Upper lobe of right lung (tissue), 1 donor: ENCODE results near the gene BAG5. TPM values are rescaled to one million over a fixed set of nuclear protein-coding genes. Genes with fewer than 3 reads are reported as not detected.

Experiments
- ATAC-seq: fragments of 200-7000 bp; cut with Tn5 transposase; one replicate; pipeline ENCODE4 v1.9.1; 2020; ENCODE audit warnings: mild to moderate bottlenecking, moderate library complexity
- DNase-seq: peaks from one replicate; pipeline ENCODE4 v3.0.0-alpha.2; 2020
- H3K27ac ChIP-seq: fragments of 200-600 bp; one replicate; pipeline ENCODE4 v1.8.0; 2022
- H3K27me3 ChIP-seq: fragments of 200-600 bp; one replicate; pipeline ENCODE4 v1.8.0; 2022; ENCODE audit warnings: mild to moderate bottlenecking
- H3K36me3 ChIP-seq: fragments of 200-600 bp; one replicate; pipeline ENCODE4 v1.8.0; 2022
- H3K4me1 ChIP-seq: fragments of 200-600 bp; one replicate; pipeline ENCODE4 v1.8.0; 2022
- H3K4me3 ChIP-seq: fragments of 200-600 bp; one replicate; pipeline ENCODE4 v1.8.0; 2022; ENCODE audit warnings: mild to moderate bottlenecking
- H3K9me3 ChIP-seq: fragments of 200-600 bp; one replicate; pipeline ENCODE4 v1.8.0; 2022
- CTCF ChIP-seq: fragments of 200-600 bp; IDR thresholded peaks from one replicate; pipeline ENCODE4 v1.8.0; 2022; ENCODE audit warnings: antibody characterized with exemption
- intact Hi-C: fragments of 100-400 bp; cut with DNase I; formaldehyde crosslinking; loops from one replicate; pipeline ENCODE4 v1.11.0; 2022
- total RNA-seq: library from RNA; stranded (reverse); fragmentation: NEBNext Ultra II Directional; extraction: Animal tissue kit (Norgen Biotek cat#: 25700); gene quantifications from one replicate; pipeline ENCODE4 v1.2.1, GENCODE V29; 2021
- donor health status: DM: no; HTN: yes; CAD: no; lungs with severe emphysema.

BAG5 gene
- total RNA-seq, 1 donor from 2014 or later = 33.0 TPM

GRCh38 chr14:103524002-103524935, 38.2 kb downstream of the BAG5 start:
- ATAC-seq = no peak
- TF ChIP-seq CTCF = no peak
- DNase-seq = no peak
- intact Hi-C loops = no loop called here
- no peaks in the 10 kb centered on the region for H3K36me3 ChIP-seq
- peak overlapping the region; percentile 51 for H3K27ac ChIP-seq
- no peaks in the 10 kb centered on the region for H3K27me3 ChIP-seq
- H3K4me1 ChIP-seq = peaks cover 53% of the 10 kb centered on the region
- H3K9me3 ChIP-seq = no peaks in the 10 kb centered on the region
- H3K4me3 ChIP-seq = no peak overlapping the region

GRCh38 chr14:103523575-103523954, 38.9 kb downstream of the BAG5 start:
- H3K36me3 ChIP-seq = no peaks in the 10 kb centered on the region
- no peak for ATAC-seq
- TF ChIP-seq CTCF = no peak
- H3K4me1 ChIP-seq = peaks cover 59% of the 10 kb centered on the region
- DNase-seq = no peak
- no peaks in the 10 kb centered on the region for H3K9me3 ChIP-seq
- H3K4me3 ChIP-seq = no peak overlapping the region
- H3K27me3 ChIP-seq = no peaks in the 10 kb centered on the region
- intact Hi-C loops = no loop called here
- no peak overlapping the region for H3K27ac ChIP-seq

GRCh38 chr14:103522649-103523574, 39.5 kb downstream of the BAG5 start, which contains the start of gene CKB:
CKB (minus strand) TSS chr14:103522830; CDS start chr14:103522493, 337 bp downstream.
- Histone ChIP-seq H3K27ac (peak within 1 kb of the TSS; percentile 84), H3K27me3 (no peaks in the 10 kb centered on the region), H3K4me1 (peaks cover 59% of the 10 kb centered on the region), H3K4me3 (peak within 1 kb of the TSS; percentile 69), H3K9me3 (no peaks in the 10 kb centered on the region), H3K36me3 (no peaks in the 10 kb centered on the region)
- peak; percentile 27 for ATAC-seq
- peak; percentile 86 for DNase-seq
- TF ChIP-seq CTCF = no peak
- intact Hi-C loops = no loop called here

GRCh38 chr14:103521951-103522563, 40.4 kb downstream of the BAG5 start:
- no peak for TF ChIP-seq CTCF
- Histone ChIP-seq H3K4me1 (peaks cover 54% of the 10 kb centered on the region), H3K27me3 (no peaks in the 10 kb centered on the region), H3K36me3 (no peaks in the 10 kb centered on the region), H3K4me3 (peak overlapping the region; percentile 69), H3K9me3 (no peaks in the 10 kb centered on the region), H3K27ac (peak overlapping the region; percentile 84)
- ATAC-seq = no peak
- intact Hi-C loops = no loop called here
- DNase-seq = peak; percentile 71

GRCh38 chr14:103521438-103521950, 41.0 kb downstream of the BAG5 start:
- DNase-seq (no peak), ATAC-seq (peak; percentile 57)
- Histone ChIP-seq H3K4me3 (peak overlapping the region; percentile 69), H3K27me3 (no peaks in the 10 kb centered on the region), H3K27ac (peak overlapping the region; percentile 84), H3K36me3 (no peaks in the 10 kb centered on the region), H3K4me1 (peaks cover 54% of the 10 kb centered on the region), H3K9me3 (no peaks in the 10 kb centered on the region)
- intact Hi-C loops = no loop called here
- no peak for TF ChIP-seq CTCF
